HG02981 (cell line): Measurements from ENCODE around the gene SNX2.
"Not testable (repeated sequence)": the region's sequence is repeated elsewhere in the genome, so short reads cannot be mapped to it uniquely, and the experiment has no call there.

ENCODE experiments used
- ATAC-seq: cut with Tn5 transposase; IDR thresholded peaks from one replicate; pipeline ENCODE4 v1.9.1; 2021; ENCODE audit warnings: mild to moderate bottlenecking, moderate library complexity; ENCODE audit not compliant: unreplicated experiment

SNX2 gene

DNA sequence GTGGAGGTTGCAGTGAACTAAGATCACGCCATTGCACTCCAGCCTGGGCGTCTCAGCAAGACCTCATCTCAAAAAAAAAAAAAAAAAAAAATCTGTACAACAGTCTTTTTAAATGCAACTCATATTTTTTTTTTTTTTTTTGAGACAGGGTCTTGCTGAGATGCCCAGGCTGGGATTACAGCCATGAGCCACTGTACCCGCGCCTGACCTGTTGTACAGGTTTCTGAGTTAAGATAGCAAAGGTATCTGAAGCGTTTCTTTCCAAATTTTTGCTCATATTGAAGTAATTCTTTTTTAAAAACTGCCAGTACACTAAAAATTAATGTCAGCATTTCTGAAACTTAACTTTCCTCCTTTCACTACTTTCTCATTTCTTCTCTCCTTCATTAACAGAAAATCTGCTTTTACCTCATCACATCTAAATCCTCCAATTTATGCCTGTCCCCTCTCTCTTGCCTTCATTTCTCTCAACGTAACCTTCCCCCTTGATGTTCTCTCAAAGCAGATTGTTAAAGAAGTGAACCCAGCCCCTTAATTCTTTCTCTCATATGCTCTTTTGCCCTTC lies 67.2 kb downstream of the SNX2 start:
- ATAC-seq: no peak

DNA sequence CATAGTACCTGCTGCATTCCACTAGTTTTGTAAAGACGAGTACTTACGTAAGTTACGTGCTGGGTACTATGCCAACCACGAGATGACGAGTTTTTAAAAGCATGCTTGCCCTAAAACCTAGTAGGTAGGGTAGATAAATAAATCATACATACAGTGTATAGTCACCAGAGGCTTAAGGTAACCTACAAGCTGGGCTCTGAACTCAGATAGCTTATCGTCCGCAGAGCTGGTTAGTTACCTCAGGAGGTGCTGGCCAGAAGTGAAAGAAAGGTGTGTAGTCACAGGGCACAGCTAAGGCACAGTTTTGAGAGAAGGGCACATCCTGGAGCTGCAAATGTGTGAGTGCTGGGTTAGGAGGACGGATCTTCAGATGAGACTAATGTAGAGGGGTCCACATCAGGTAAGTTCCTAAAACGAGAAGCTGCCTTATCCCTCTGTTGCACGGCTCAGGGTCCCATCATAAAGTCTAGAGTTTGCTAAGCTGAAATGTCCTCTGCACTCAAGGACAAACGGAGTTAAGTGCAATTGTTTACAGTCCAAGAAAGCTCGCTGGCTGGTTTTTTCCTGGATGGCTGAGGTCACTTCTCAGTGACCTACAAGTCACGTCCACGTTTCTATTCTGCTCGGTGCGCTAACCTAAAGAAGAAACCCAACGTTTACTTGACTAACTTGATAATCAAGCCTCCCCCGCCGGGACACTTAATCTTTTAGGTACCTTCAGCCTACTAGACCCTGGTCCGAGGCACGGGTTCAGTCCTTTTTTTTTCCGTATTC lies 69.4 kb downstream of the SNX2 start:
- ATAC-seq: no peak

DNA sequence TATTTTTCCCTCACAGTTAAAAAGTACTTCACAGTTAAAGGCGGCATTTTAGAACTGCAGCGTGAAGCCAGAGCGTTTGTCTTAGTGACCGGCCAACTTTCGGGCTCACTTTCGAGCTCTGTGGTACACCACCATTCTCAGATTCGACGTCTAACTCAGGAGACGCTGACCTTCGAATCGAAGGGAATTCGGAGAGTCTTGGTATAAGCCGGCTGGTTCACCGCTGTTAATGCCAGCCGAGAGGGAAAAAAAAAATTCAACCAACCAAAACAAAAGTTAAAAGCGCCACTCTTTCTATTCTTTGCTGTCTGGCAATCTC lies 70.0 kb downstream of the SNX2 start:
- peak; percentile 45 for ATAC-seq

DNA sequence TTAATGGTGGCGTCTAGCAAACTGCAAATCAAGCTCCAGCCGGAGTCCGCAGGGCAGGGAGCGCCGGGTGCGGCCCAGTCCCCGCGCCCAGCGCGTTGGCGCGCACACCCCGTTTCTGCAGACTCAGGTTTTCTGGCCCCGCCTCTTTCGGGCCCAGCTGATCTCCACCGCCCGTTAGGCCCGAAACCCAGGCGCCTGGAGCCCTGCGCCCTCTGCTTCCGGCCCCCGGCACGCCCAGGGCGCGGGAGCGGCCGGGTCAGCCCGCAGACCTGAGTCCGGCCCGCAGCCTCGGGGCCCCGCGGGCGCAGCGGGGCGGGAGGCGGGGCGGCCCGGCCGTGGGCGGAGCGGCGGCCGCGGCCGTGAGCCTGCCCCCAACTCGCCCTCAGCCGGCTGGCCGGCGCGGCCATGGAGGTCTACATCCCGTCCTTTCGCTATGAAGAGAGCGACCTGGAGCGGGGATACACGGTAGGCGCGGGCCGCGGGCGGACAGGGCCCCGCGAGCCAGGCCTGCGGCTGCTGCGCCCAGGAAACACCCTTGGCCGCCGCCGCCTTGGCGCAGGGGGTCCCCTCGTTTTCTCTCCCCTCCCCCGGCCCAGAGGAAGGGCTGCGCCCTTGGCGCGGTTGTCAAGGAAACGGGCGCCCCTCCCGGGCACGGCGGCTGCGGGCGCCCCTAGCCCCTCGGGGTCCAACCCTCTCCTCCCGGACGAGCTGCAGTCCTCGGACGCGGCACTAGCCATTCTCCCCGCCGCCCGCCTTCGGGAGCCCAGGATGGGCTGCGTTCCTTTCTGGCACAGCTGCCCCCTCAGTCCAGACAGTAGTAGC lies 70.6 kb downstream of the SNX2 start, which contains the start of gene SNX24:
Gene SNX24 (plus strand): TSS at position 385 of the 822 bp plus-strand sequence. CDS start 21 bp downstream, at position 406.
- peak; percentile 83 for ATAC-seq

DNA sequence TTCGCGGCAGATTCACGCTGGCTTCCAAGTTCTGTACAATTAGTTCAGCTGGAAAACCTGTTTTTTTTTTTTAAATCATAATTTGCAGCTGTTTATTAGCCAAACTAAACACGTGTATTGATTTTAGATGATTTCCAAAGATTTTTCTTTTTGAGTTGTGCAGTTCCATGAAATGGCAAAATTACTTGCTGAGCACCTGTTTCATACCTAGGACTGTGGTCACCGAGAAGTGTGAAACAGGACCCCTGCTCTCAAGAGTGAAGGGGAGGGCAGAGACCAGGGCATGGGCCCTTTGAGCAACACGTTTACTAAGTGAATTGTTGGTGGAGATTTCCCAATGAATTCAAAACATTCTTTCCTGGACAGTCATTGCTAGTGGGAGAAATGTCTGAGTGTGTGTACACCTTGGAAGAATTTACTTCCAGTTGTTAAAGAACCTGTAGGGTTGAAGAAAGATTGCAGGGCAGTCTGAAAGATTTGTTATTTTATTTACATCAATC lies 71.2 kb downstream of the SNX2 start:
- ATAC-seq: no peak

DNA sequence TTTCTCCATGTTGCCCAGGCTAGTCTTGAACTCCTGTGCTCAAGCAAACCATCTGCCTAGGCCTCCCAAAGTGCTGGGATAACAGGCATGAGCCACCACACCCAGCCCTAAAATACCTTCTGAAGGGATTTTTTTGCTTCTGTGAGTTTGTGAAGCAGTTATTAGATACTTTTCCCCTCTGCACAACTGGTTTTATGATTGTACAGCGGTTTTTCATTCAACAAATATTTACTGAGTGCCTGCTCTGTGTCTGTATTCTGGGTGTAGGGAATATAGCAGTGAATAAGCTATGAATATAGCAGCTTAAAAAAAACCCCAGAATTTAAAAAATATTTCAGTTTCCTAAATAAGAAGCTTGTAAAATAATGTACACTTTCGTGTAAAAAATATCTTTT lies 72.8 kb downstream of the SNX2 start:
- no peak for ATAC-seq

DNA sequence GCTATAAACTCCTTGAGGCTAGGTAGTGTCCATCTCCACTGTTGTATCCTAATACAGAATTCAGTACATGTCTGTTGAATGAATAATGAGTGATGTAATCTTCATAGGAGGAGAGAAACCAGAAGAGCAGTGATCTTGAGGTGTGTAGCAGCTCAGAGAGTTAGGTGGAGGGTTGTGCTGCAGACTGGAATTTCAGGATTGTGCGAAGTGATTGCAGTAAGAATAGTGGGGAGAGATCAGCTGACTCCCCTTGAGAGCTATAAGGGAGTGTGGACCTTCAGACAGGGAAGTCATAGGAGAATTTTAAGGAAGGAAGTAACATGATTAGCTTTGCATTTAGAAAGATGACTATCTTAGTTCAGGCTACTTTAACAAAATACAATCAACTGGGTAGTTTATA lies 74.9 kb downstream of the SNX2 start:
- ATAC-seq: no peak

DNA sequence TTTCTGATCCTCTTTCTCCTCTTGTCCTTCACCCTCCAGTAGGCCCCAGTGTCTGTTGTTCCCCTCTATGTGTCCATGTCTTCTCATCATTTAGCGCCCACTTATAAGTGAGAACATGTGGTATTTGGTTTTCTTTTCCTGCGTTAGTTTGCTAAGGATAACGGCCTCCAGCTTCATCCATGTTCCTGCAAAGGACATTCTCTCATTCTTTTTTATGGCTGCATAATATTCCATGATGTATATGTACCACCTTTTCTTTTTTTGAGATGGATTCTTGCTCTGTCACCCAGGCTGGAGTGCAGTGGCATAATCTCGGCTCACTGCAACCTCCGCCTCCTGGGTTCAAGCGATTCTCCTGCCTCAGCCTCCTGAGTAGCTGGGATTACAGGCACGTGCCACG lies 82.7 kb downstream of the SNX2 start:
- ATAC-seq: not testable (repeated sequence)

DNA sequence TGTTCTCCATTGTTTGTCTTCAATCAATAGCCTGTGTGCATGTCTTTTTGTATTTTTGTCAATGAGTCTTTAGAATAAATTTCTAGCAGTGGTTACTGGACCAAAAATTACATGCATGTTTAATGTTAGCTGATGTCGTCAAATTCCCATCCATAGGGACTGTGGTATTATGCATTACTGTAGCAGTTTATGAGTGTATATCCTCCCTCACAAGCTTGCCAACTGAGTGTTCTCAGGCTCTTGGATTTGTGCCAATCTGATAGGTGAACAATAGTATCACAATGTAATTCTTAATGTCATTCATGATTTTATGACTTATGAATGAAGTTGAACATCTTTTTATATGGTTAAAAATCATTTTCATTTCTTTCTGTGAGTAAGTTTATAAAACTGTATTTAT lies 83.6 kb downstream of the SNX2 start:
- no peak for ATAC-seq

DNA sequence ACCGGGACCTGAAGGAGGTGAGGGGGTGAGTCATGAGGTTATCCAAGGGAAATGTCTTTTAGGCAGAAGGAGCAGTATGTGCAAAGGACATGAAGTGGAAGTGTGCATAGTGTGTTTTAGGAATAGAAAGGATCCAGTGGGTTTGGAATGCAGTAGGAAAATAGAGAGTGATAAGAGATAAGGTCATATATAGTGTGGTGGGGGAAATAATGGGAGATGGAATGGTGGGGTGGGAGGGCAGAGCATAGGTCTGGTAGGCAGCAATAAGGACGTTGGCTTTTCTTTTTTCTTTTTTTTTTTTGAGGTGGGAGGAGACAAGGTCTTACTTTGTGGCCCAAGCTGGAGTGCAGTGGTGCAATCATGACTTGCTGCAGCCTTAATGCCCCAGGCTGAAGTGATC lies 88.4 kb downstream of the SNX2 start:
- ATAC-seq: no peak

DNA sequence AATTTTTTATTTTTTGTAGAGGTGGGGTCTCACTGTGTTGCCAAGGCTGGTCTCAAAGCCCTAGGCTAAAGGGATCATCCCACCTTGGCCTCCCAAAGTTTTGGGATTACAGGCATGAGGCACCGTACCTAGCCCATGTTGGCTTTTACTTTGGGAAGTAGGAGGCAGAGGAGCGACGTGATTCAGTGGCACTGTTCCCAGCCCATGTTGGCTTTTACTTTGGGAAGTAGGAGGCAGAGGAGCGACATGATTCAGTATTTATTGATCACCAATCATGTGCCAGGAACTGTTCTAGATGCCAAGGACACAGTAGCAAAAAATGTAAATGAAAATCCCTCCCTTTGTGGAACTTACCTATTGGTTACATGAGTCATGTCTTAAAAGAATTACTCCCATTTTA lies 88.8 kb downstream of the SNX2 start:
- no peak for ATAC-seq

DNA sequence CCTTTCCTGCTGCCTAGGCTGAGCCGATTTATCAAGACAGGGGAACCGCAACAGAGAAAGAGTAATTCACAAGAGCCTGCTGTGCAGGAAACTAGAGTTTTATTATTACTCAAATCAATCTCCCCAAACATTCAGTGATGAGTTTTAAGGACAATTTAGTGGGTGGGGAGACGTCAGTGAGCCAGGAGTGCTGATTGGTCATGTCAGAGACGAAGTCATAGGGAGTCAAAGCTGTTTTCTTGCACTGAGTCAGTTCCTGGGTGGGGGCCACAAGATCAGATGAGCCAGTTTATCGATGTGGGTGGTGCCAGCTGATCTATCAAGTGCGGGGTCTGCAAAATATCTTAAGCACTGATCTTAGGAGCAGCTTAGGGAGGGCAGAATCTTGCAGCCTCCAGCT lies 89.5 kb downstream of the SNX2 start:
- ATAC-seq: no peak

DNA sequence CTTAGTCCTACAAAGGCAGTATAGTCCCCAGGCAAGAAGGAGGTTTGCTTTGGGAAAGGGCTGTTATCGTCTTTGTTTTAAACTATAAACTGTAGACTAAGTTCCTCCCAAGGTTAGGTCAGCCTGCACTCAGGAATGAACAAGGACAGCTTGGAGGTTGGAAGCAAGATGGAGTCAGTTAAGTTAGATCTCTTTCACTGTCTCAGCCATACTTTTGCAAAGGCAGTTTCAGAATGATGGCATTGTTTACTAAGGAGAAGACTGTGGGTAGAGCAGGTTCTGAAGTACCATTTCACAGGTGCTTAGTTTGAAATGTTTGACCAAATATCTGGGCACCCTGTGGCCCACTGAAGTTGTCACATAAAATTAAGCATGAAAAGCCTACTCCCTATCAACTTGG lies 90.0 kb downstream of the SNX2 start:
- ATAC-seq: no peak

DNA sequence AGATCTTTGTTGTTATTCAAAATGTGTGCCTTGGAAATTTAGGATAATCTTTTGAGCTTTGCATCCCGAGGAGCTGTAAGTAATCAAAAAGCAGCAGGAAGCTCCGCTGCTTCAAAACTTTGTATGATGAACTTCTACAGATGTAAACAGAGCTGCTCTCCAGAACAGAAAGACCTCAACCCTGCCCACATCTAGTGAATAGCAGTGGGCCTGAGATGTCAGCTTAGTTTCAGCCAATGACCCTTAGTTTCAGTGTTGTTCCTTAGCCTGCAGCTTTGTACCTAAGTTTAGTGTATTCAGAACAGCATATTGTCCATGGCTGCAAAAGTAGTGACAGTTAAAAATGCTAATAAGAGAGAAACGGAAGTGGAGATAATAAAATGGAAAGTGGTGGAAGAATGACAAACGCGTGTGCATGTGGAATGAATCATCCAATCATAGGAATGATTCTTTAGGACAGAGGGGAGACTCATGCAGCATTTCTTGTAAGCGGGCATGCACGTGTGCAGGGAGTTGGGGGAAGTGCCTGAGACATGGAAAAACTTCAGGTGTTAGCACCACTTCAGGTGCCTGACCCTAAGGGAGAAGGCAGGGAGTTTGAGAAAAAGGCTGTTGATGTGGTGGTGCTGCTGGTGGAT lies 95.5 kb downstream of the SNX2 start:
- ATAC-seq: no peak

DNA sequence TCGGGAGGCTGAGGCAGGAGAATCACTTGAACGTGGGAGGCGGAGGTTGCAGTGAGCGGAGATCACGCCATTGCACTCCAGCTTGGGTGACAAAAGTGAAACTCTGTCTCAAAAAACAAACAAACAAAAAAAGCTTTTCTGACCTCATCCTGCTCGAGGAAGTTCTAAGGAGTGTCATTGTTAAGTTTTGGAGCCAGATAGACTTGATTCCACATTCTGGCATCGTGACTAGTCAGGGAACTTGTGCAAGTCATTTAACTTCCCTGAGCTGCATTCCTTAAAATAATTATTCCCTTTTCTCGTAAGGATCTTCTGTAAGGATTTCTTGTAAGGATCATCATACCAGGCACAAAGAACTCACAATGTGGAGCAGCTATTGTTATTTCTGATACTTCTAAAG lies 96.8 kb downstream of the SNX2 start:
- ATAC-seq: no peak

DNA sequence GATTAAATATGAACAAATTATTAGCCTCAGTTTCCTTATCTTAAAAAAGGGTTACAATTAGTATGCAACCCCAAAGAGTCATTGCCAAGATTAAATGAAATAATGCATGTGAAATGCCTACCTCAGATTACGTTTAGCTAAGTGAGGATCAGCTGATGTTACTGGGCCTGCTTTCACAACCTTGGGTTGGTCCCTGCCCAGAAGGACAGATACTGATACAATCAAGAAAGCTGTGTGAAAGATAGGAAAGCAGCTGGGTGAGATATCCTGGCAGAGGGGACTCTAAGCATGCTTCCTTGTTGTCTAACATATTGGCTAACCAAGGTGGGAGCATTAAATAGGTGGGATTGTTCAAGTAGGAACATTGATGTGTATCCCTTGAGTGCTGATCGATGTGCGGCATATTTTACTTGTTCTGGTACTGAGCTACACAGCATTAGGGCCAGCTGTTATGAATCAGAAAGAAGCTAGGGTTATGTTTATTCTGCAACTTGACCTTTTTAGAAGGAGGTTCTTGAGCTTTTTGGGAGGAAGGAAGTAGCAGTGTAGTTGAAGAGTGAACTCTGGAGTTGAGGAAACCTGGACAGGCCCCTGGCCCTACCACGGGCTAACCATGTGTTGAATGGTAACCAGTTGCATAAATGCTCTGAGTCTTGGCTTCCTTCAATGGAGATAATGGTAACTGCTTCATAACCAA lies 99.4 kb downstream of the SNX2 start:
- no peak for ATAC-seq

DNA sequence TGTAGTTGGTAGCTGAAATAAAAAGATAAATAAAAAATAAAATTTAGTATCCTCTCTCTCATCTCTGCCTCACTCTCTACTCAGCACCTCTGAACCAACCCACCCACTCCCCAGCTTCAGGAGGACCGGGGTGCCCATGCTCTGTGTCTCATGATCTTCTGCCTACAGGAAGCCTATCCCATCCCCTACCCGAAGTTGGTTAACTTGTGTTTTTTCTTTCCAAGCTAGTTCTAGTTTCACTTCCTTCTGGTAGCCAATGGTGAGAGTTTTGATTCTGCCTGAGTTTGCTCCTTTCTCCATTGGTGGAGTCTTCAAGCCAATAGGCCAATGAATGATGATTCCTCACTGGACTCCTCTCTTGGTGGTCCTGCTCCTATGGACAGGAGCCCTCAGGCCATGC lies 102.6 kb downstream of the SNX2 start:
- no peak for ATAC-seq

DNA sequence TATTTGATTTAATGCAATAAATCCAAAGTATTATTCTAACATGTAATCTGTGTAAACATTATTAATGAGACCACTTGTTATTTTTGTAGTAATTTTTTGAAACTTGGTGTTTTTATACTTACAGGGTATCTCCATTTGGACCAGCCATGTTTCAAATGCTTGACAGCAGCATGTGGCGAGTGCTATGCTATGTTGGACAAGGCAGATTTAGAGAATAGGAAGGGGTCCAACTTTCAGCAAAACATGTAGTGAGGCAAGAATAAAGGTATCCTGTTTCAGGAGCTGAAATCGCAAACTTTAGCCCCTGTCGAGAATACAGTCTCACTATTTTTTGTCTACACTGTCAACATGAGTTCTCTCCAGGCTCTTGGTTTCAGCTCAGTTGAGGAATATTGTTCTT lies 104.2 kb downstream of the SNX2 start:
- no peak for ATAC-seq
